IPS-11a (cell line): Measurements from ENCODE around the gene P4HA2.

ENCODE experiments used
- H3K4me3 ChIP-seq: one replicate; pipeline ENCODE4 v1.5.1; 2013; ENCODE audit warnings: low read depth, low read length, control low read depth

P4HA2 gene

DNA sequence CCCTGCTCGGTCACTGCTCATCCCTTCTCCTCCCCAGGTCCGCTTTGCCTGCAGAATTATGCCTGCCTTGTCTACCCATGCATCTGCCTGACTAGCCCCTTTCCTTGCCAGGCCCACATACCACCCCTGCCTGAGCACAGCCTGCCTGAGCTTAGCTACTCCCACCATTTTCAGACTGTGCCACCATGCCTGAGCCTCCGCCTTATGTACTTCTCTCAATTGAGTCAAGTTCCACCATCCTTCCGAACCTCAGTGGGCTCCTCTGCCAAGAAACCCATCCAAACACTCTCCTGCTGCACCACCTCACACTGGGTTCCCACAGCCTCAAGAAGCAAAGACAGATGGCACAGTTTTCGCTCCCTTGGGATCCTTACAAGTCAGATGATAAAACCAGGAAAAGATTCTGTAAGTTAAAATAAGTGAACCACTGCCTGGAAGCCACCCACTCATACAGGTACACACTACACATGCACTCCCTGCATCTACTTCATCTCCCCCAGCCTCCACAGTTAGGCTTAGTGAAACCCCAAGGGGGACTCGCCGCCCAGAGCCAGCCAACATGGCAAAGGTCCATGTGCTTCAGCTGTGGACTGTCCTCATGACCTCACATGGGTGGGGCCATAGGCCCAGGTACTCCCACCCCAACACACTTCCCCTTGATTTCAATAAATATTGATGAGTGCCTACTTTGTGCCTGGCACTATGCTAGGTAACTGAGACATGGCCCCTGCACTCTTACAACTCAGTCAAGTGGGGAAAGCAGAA, 23.1 kb downstream of the P4HA2 start:
- H3K4me3 ChIP-seq: no peak overlapping the region

DNA sequence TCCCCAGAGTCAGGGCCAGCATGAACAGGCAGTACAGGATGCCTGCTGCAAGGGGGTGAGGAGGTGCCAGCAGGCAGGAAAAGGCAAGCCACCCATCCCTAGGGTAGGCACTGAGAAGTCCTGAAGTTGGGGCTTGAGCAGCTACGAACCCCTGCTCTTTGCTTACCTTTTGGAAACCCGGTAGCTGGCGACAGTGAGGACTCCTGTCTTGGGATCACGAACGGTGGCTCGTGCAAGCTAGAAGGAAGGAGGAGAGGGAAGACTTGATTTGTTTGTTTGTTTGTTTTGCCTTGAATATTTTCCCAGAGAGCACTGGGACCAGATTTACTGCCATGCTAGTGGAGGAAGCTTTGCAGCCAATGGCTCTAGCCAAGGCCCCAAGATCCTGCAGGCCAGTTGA, 23.7 kb downstream of the P4HA2 start:
- no peak overlapping the region for H3K4me3 ChIP-seq

DNA sequence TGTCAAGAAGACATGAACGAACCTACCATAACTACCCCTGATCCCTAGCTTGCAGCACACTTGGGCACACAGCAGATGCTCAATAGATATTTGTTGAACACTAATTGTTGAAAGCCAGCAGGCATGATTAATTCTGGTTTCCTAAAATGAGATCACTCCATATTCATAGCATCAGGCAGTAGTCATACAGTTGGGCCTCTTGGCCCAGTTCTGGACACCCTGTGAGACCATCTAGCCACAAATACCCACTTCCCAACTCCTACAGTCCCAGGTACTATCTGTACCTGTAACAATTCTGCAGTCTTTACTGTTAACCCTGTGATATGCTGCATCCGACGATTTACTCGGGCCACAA, 24.2 kb downstream of the P4HA2 start:
- no peak overlapping the region for H3K4me3 ChIP-seq

DNA sequence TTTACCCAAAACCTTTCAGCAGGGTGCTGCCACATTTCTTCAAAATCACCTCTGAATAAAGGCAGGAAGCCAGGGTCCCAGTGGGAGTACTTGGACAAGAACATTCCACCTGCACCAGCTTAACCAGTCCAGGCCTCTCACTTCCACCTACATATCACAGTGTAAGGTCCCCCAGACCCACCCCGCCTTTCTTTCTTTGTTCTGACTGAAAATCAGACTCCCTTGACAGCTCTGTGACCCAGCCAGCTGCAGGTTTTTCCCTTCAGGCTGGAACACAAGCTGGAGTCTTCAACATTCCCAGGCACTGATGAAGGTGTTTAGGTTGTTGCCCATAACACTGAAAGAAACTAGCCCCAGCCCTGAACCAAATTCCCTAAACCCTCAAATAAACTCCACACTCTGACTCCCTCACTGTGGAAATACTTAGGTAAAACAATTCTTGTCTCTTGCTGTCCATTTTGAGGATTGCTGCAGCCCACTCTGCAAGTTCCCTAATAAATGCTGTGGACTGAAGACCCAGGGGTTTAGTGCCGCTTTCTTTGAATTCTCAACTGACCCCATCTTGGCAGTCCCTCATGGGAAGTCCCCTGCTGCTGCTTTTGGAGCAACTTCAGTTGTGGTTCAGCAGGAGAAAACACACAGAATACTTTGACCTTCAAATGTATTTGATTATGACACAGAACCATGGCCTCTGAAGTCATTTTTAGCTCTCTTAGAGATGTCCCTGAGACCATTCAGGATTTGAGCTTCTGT, 24.8 kb downstream of the P4HA2 start:
- H3K4me3 ChIP-seq: no peak overlapping the region

DNA sequence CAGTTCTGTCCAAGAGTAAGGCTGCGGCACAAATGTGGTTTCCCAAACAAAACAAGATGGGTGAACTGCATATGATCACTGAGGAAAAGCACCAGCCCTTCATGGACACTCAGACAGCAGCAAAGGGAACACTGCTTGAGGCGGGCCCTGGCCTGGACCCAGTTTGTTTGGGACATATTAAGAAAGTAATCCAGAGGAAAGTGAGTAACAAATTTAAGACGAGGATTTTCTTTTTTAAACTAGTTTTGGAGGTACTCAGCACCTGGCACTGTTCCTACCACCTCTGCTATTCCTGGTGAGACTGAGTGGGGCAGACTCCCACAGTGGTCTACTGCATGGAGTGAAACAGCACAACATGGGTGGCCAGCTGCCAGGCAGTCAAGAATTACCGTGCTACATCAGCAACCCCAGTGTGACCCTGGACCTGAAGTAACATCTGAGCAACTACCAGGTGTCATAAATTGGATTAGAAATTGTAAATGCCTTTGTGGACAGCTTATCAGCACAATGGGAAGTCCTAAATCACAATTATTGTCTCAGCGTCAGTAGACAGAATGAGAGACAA, 28.5 kb downstream of the P4HA2 start:
- H3K4me3 ChIP-seq: no peak overlapping the region

DNA sequence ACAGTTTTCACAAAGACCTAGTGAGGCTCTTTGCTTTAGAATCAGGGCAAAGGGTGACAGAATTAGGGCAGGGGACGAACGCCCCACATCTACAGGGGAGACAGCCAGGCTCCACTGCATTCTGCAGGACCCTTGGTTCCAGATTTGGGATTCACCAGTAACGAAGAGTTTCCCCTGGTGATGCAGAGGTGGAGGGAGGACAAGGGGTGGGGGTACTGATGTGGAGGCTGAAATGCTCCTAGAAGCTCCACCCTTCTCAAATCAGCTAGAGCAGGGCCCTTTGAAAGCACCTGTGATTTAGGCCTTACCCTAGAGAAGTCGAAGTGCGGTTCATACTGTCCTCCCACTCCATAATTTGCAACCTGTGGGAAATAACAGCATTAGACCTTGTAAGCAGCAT, 29.1 kb downstream of the P4HA2 start:
- H3K4me3 ChIP-seq: no peak overlapping the region

DNA sequence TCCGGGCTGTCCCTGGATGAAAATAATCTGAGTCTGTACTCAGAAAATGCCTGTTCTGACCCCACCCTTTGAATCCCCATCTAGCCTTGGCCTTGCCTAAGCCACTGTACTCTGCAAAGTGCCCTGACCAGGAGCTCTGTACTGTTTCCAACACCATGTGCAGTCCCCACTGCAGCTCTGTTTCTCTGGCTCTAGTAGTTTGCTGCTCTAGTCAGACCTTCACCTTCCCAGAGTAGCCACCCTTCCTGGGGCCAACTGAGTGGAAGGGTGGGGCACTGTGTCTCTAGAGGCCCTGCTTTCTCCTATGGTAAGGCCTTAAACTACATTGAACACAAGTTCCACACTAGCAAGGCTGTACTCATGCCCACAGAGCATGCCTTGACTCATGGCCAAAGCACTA, 31.9 kb downstream of the P4HA2 start:
- H3K4me3 ChIP-seq: no peak overlapping the region

DNA sequence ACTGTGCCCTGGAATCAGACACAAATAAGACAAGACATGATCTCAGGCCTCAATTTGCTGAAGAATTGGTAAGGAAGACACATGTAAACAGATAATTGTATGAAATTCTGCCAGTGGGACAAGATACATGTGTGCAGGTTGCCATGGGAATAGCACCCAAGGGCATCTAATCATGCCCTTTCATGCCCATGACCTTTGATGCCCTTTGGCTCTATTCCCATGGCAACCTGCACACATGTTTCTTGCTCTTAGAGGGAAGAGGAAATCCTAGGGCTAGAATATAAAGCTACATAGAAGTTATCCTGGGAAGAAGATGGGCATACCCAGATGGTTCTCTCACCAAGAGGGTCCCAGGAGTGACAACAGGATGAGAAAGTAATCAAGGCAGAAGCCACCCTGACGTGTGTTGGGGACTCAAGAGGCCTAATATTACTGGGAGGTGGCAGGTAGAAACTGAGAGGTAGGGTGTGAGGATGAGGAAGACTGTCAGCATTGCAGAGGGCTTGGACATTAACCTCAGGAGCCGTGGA, 34.4 kb downstream of the P4HA2 start:
- no peak overlapping the region for H3K4me3 ChIP-seq

DNA sequence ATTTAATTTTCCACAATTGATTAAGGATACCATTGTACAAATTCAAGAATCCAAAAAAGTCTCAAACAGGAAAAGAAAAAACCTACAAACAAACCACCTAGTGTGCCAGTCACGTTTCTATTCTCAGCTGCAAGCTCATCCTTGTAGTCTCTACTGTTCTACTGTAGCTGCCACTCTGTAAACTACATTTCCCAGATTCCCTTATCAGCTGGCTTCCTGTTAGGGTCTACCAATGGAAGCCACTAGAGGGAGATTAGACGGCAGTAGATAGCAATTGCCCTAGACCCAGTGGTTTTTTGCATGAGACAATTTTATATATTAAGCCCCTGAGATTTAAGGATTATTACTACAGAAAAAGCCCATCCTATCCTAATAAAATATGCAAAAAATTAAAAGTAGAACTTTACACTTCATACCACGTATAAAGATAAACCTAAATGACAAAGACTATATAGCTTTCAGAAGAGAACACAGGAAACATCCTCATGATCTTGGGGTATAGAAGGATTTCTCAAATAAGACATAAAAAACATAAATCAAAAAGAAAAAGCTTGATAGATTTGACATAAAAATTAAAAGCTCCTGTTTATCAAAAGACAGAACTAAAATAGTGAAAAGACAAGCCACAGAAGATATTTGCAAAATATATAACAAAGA, 37.4 kb downstream of the P4HA2 start:
- H3K4me3 ChIP-seq: no peak overlapping the region

DNA sequence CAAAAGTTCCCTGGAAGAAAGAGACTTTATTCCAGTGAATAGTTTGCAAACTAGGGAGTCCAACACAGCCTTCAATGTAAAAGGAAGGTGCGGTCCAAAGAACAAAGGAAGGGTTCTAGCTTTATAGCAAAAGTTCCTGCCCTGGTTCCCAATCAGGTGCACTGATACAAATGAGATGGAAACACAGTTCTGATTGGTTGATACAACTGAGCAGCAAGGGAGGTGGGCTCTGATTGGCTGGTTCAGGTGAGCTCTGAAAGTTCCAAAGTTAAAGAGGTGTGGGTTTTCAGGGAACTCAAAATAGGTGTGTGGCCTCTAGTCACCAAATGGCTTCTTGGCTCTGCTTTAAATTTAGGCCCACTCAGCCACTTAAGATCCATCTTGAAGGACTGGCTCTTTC, 43.1 kb downstream of the P4HA2 start:
- no peak overlapping the region for H3K4me3 ChIP-seq

DNA sequence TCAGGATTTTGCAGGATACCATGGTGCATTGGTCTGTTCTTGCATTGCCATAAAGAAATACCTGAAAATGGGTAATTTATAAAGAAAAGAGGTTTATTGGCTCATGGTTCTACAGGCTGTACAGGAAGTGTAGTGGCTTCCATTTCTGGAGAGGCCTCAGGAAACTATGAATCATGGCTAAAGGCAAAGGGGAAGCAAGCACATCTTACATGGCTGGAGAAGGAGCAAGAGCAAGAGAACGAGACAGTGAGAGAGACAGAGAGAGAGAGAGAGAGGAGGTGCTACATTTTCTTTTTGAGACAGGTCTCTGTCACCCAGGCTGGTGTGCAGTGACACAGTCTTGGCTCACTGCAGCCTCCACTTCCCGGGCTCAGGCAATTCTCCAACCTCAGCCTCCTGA, 43.9 kb downstream of the P4HA2 start:
- H3K4me3 ChIP-seq: no peak overlapping the region

DNA sequence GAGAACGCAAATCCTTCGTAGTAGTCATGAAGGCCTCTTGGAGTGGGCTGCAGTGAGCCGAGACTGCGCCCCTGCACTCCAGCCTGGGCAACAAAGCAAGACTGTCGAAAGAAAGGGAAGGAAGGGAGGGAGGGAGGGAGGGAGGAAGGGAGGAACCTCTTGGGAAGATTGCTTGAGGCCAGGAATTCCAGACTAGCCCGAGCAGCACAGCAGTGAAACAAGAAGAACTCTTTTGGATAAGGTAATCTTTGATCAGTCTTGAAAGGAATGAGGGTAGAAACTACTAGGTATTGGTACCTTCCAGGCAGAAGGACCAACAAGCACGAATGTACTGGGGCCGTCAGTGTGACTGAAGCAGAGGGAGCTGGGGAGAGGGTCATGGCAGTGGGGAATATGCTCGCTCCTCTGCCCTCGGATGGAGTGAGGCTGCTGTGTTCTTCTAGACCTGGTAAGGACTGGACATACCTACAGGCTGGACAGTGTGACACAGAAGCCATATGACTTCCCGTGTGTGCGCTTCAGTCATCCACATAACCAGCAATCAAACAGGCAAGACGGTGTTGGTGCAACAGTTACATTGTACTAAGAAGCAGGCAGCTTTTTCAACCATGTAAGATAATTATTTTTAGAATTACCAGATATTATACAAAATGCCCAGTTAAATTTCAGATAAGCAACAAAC, 45.2 kb downstream of the P4HA2 start:
- H3K4me3 ChIP-seq: no peak overlapping the region

DNA sequence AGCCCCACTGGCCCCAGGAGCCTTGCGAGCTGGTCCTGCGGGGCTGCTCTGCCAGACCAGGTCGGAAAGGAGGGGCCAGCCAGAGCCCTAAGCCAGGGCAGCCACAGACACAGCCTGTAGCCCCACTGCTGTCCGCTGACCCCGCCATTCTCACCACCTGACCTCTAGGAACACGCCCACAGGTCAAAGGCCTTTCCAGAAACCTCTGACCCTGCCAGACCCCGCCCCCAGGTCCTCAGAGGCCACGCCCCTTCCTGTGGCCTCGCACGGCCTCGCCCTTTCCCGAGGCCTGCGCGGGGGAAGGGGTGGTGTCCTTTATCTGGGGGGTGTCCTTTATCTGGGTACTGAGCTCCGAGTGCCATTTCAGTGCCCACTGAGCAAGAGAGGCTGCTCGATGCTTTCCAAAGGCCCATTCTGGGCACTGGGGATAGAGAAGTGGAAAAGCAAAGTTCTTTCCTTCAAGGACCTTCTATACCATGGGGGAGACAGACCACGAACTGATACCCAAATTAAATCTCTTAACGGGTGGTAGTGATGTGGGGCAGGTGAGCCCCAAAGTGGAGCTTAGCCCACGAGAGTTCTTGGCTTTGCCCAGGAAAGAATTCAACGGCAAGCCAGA, 46.5 kb downstream of the P4HA2 start:
- no peak overlapping the region for H3K4me3 ChIP-seq

DNA sequence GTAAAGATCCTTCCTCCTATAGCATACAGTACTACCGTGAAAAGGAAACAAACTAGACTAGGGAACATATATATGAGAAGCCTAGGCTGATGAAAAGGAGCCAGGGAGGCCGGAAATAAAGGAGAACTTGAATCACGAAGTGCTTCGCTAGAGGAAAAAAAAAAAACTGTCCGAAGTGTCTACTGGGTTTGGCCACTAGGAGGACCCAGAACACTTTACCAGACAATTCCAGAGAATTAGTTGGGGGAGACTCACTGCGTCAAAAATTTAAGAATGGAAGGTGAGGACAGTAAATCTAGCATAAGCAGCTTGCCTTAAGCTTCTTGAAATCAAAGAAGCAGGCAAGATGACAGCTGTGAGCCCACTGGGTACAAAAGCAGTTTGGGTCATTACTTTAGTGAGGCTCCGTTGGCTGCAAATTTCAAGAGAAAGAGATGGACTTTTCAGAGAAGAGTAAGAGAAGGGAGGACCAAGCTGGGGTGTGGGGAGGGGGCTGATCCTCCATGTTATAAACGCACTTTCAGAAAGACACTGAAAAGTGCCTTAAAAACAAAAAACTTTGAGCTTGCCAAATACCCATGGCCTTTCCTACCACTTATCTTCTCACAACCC, 47.4 kb downstream of the P4HA2 start:
- no peak overlapping the region for H3K4me3 ChIP-seq

DNA sequence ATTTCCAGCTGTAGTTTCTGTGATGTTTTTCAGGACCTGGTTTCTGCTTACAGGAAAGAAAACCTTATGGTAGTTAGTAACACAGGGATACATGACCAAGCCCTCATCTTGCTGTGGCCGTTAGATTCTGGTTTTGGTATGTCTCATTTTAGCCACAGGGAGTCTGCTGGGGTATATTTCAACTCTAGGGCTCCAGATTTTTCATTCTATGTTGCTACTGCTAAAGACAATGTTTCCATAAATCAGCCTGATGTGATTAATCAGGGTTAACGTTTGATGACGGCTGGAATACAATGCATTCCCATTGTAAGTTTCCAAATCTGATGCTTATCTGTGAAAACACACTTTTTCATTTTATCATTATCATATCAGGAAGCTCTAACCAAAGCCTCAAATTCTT, 48.2 kb downstream of the P4HA2 start:
- H3K4me3 ChIP-seq: no peak overlapping the region

DNA sequence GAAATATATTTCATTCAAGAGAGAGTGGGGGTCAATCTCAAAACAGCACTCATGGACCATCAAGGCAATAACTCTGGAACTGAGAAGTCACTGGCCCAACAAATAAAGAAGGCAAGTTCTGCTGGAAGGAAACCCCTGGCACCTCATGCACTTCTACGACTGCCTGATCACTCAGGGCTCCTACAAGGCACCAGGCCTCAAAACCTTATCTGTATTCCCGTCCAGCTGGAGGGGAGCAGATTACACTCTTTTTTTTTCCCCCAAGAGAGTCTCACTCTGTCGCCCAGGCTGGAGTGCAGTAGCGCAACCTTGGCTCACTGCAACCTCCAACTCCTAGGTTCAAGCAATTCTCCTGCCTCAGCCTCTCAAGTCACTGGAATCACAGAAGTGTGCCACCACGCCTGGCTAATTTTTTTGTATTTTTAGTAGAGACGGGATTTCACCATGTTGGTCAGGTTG, 49.9 kb downstream of the P4HA2 start:
- H3K4me3 ChIP-seq: no peak overlapping the region

DNA sequence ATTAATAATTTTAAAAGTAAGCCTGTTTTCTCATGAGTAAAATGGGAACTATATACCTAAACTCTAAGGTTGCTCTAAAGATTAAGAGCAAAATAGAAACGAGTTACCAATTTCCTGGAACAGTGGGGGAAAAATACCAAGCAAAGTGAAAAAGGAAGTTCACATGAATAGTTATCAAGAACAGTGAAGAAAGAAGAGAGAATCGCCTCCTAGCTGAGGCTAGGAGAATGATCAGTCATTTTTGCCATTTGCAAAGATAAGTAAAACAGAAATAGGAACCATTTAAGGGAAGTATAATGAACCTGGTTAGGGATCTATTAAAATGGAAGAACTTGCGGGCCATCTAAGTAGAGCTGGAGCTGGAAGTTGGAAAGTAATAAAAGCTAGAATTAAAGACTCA, 50.7 kb downstream of the P4HA2 start:
- H3K4me3 ChIP-seq: no peak overlapping the region

DNA sequence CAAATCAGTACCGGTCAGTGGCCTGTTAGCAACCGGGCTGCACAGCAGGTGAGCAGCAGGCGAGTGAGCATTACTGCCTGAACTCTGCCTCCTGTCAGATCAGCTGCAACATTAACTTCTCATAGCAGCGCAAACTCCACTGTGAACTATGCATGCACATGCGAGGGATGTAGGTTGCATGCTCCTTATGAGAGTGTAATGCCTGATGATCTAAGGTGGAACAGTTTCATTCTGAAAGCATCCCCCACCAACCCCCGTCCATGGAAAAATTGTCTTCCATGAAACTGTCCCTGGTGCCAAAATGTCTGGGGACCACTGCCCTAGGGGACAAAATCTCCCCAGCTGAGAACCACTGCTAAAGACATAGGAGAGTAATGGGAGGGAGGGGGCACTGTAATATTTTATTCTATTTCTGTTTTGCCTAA, 51.1 kb downstream of the P4HA2 start:
- H3K4me3 ChIP-seq: no peak overlapping the region

DNA sequence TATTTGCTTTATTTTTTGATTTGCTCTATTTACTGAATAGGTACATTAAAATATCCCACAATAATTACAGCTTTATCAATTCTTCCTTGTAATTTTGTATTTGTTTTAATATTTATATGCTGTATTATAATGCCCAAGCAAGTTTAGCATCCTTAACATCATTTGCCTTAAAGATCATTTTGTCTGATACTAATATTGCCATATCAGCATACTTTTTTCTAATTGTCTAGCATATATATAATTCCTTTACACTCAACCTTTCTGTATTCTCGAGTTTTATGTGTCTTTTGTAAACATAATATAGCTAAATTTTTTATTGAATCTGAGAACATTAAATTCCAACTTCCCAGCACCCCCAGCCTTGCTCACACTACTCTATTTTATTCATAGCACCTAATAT, 64.7 kb downstream of the P4HA2 start:
- H3K4me3 ChIP-seq: no peak overlapping the region
